Measurements from ENCODE around the gene MYO1E.

GRCh38 chr15:59321000-59321689 lies 51.5 kb downstream of the MYO1E start:
- TF ChIP-seq RAD21 (IDR thresholded peaks at IDR 0.05; ENCODE audit: low read length) (no peak), CTCF (conservative IDR thresholded peaks at IDR 0.05; ENCODE audit: low read depth, low read length) (no peak), POLR2A (IDR thresholded peaks at IDR 0.05; ENCODE audit: low read depth, low read length) (no peak), CEBPB (IDR thresholded peaks at IDR 0.05; ENCODE audit: low read depth, low read length) (no peak), MAZ (IDR thresholded peaks at IDR 0.05; ENCODE audit: borderline replicate concordance, low read depth, low read length) (no peak), RCOR1 (IDR thresholded peaks at IDR 0.05; ENCODE audit: insufficient replicate concordance, low read length) (no peak), ELK1 (IDR thresholded peaks at IDR 0.05; ENCODE audit: borderline replicate concordance, low read depth, low read length) (no peak), MXI1 (IDR thresholded peaks at IDR 0.05; ENCODE audit: borderline replicate concordance, low read depth, low read length) (no peak)

All from IMR-90 (cell line).